Liver (tissue), 3 donors: ENCODE data around the gene BRIP1.

ENCODE experiments used
- EGR1 ChIP-seq, 2 donors: IDR thresholded peaks; 2 replicates each; pipeline ENCODE4 v1.6.1; 2016 to 2018; ENCODE audit warnings: antibody characterized with exemption in 2 of 2, low read depth in 2 of 2
- RAD21 ChIP-seq, 2 donors: IDR thresholded peaks; 2 replicates each; pipeline ENCODE4 v1.6.1; 2016; ENCODE audit warnings: antibody characterized with exemption in 2 of 2, mild to moderate bottlenecking in 2 of 2
- TAF1 ChIP-seq: conservative IDR thresholded peaks from 2 replicates; pipeline ENCODE4 v1.6.1; 2016; ENCODE audit warnings: antibody characterized with exemption, mild to moderate bottlenecking
- TF ChIP-seq, protein P1 (sequence below): IDR thresholded peaks from 2 replicates; pipeline ENCODE4 v1.6.1; 2016; ENCODE audit warnings: antibody characterized with exemption, mild to moderate bottlenecking
- TF ChIP-seq, protein P2 (sequence below): fragments of 150-350 bp; IDR thresholded peaks from 2 replicates; pipeline ENCODE4 v1.5.1; 2017; ENCODE audit warnings: improper control_type of control experiment, low read depth, low read length; ENCODE audit not compliant: missing input control
- TF ChIP-seq, protein P3 (sequence below): IDR thresholded peaks from 2 replicates; pipeline ENCODE4 v1.6.1; 2016; ENCODE audit warnings: antibody characterized with exemption
- donor health status: healthy.
- donor health status: healthy.

DNA sequence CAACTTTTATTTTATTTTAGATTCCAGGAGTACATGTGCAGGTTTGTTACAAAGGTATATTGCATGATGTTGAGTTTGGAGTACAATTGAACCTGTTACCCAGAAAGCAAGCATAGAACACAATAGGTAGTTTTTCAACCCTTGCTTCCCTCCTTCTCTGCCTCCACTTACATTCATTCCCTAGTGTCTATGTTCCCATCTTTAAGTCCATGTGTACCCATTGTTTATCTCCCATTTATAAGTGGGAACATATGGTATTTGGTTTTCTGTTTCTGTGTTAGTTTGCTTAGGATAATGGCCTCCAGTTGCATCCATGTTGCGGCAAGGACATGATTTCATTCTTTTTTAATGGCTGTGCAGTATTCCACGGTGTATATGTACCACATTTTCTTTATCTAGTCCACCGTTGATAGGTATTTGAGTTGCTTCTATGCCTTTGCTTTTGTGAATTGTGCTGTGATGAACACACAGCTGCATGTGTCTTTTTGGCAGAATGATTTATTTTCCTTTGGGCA, 158.3 kb downstream of the BRIP1 start:
- TF ChIP-seq, protein P1, sequence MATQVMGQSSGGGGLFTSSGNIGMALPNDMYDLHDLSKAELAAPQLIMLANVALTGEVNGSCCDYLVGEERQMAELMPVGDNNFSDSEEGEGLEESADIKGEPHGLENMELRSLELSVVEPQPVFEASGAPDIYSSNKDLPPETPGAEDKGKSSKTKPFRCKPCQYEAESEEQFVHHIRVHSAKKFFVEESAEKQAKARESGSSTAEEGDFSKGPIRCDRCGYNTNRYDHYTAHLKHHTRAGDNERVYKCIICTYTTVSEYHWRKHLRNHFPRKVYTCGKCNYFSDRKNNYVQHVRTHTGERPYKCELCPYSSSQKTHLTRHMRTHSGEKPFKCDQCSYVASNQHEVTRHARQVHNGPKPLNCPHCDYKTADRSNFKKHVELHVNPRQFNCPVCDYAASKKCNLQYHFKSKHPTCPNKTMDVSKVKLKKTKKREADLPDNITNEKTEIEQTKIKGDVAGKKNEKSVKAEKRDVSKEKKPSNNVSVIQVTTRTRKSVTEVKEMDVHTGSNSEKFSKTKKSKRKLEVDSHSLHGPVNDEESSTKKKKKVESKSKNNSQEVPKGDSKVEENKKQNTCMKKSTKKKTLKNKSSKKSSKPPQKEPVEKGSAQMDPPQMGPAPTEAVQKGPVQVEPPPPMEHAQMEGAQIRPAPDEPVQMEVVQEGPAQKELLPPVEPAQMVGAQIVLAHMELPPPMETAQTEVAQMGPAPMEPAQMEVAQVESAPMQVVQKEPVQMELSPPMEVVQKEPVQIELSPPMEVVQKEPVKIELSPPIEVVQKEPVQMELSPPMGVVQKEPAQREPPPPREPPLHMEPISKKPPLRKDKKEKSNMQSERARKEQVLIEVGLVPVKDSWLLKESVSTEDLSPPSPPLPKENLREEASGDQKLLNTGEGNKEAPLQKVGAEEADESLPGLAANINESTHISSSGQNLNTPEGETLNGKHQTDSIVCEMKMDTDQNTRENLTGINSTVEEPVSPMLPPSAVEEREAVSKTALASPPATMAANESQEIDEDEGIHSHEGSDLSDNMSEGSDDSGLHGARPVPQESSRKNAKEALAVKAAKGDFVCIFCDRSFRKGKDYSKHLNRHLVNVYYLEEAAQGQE: no peak
- TF ChIP-seq, protein P2, sequence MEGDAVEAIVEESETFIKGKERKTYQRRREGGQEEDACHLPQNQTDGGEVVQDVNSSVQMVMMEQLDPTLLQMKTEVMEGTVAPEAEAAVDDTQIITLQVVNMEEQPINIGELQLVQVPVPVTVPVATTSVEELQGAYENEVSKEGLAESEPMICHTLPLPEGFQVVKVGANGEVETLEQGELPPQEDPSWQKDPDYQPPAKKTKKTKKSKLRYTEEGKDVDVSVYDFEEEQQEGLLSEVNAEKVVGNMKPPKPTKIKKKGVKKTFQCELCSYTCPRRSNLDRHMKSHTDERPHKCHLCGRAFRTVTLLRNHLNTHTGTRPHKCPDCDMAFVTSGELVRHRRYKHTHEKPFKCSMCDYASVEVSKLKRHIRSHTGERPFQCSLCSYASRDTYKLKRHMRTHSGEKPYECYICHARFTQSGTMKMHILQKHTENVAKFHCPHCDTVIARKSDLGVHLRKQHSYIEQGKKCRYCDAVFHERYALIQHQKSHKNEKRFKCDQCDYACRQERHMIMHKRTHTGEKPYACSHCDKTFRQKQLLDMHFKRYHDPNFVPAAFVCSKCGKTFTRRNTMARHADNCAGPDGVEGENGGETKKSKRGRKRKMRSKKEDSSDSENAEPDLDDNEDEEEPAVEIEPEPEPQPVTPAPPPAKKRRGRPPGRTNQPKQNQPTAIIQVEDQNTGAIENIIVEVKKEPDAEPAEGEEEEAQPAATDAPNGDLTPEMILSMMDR: no peak
- TF ChIP-seq EGR1 (IDR thresholded peaks at IDR 0.05; ENCODE audit: low read depth in 2 of 2) (no peak), RAD21 (IDR thresholded peaks at IDR 0.05) (no peak), TAF1 (no peak)
- TF ChIP-seq, protein P3, sequence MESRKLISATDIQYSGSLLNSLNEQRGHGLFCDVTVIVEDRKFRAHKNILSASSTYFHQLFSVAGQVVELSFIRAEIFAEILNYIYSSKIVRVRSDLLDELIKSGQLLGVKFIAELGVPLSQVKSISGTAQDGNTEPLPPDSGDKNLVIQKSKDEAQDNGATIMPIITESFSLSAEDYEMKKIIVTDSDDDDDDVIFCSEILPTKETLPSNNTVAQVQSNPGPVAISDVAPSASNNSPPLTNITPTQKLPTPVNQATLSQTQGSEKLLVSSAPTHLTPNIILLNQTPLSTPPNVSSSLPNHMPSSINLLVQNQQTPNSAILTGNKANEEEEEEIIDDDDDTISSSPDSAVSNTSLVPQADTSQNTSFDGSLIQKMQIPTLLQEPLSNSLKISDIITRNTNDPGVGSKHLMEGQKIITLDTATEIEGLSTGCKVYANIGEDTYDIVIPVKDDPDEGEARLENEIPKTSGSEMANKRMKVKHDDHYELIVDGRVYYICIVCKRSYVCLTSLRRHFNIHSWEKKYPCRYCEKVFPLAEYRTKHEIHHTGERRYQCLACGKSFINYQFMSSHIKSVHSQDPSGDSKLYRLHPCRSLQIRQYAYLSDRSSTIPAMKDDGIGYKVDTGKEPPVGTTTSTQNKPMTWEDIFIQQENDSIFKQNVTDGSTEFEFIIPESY: no peak
